CD4-positive, alpha-beta T cell (primary cell): ENCODE results near the gene RASL10A. TPM values are rescaled to one million over a fixed set of nuclear protein-coding genes. Genes with fewer than 3 reads are reported as not detected.

ENCODE experiments used
- ATAC-seq: fragments of 200-7000 bp; cut with Tn5 transposase; one replicate; pipeline ENCODE4 v1.10.0; 2022; ENCODE audit warnings: mild to moderate bottlenecking; ENCODE audit not compliant: poor library complexity
- CTCF ChIA-PET: fragments of 350-600 bp; sonication (Branson Sonifier 250); formaldehyde crosslinking; loops from one replicate; lab custom pipeline; 2021; ENCODE audit warnings: antibody characterized with exemption, inconsistent platforms; lab: Charles Lee
- POLR2A ChIA-PET: fragments of 350-600 bp; sonication (Branson Sonifier 250); formaldehyde crosslinking; loops from one replicate; lab custom pipeline; 2021; ENCODE audit warnings: antibody characterized with exemption, inconsistent platforms; lab: Charles Lee
- DNase-seq, 14 experiments: peaks; one replicate each; pipeline ENCODE4 v3.0.0-alpha.2; 2013 to 2020; ENCODE audit warnings: mixed read lengths in 2 of 14
- H3K27ac ChIP-seq, 2 donors: one replicate each; pipeline versions ENCODE4 v1.5.1 to v1.7.0; 2013; ENCODE audit warnings: low read length in 2 of 2, low read depth in 1 of 2, mild to moderate bottlenecking in 1 of 2
- H3K27me3 ChIP-seq, 2 experiments: 1 replicate in 1 of 2; 2 replicates in 1 of 2; pipeline versions ENCODE4 v1.6.1 to v1.7.0; 2013; ENCODE audit warnings: low read length in 2 of 2, control low read depth in 1 of 2, mild to moderate bottlenecking in 1 of 2, moderate library complexity in 1 of 2; ENCODE audit not compliant: insufficient read depth in 2 of 2, control insufficient read depth in 1 of 2
- H3K36me3 ChIP-seq: one replicate; pipeline ENCODE4 v1.6.1; 2013; ENCODE audit warnings: low read length, control low read depth; ENCODE audit not compliant: insufficient read depth
- H3K4me1 ChIP-seq: one replicate; pipeline ENCODE4 v1.6.1; 2013; ENCODE audit warnings: low read length, control low read depth; ENCODE audit not compliant: insufficient read depth
- H3K4me3 ChIP-seq: one replicate; pipeline ENCODE4 v1.5.1; 2013; ENCODE audit warnings: mild to moderate bottlenecking, low read length, moderate library complexity
- H3K9me3 ChIP-seq, 2 experiments: 1 replicate in 1 of 2; 2 replicates in 1 of 2; pipeline versions ENCODE4 v1.6.1 to v1.7.0; 2013; ENCODE audit warnings: low read length in 2 of 2, mild to moderate bottlenecking in 2 of 2, control low read depth in 1 of 2, moderate library complexity in 1 of 2; ENCODE audit not compliant: control insufficient read depth in 1 of 2, insufficient read depth in 1 of 2
- H3K27ac Mint-ChIP-seq: one replicate; pipeline ENCODE4 v1.8.0; 2020; ENCODE audit warnings: mixed read lengths
- H3K27me3 Mint-ChIP-seq: one replicate; pipeline ENCODE4 v1.8.0; 2021; ENCODE audit warnings: mixed read lengths
- H3K36me3 Mint-ChIP-seq: one replicate; pipeline ENCODE4 v1.8.0; 2021; ENCODE audit warnings: low read depth, mixed read lengths
- H3K4me1 Mint-ChIP-seq: one replicate; pipeline ENCODE4 v1.8.0; 2021; ENCODE audit warnings: low read depth, mixed read lengths
- H3K4me3 Mint-ChIP-seq: one replicate; pipeline ENCODE4 v1.8.0; 2020; ENCODE audit warnings: mild to moderate bottlenecking, mixed read lengths
- H3K9me3 Mint-ChIP-seq: one replicate; pipeline ENCODE4 v1.8.0; 2020; ENCODE audit warnings: mixed read lengths
- CTCF ChIP-seq: fragments of 200-600 bp; IDR thresholded peaks from one replicate; pipeline ENCODE4 v1.8.0; 2022; ENCODE audit warnings: antibody characterized with exemption, mild to moderate bottlenecking
- intact Hi-C, 2 experiments: fragments of 100-400 bp; cut with DNase I in 1 of 2; cut with micrococcal nuclease in 1 of 2; formaldehyde crosslinking; loops; one replicate each; pipeline versions ENCODE4 v1.15.1 to v1.9.0; 2023 to 2025; cut with DNase I, micrococcal nuclease
- total RNA-seq, 174 experiments: library from RNA in 2 of 174; stranded (reverse) in 2 of 174; gene quantifications; one replicate each; pipeline ENCODE4 v1.2.3 and lab custom pipeline; 2021 to 2026

The RASL10A gene
- total RNA-seq, 2 experiments from 2014 or later = 0.30 to 0.36 TPM

GRCh38 chr22:29331658-29332300 is 16.3 kb upstream of the RASL10A start:
- no peak overlapping the region for H3K4me3 Mint-ChIP-seq
- no peaks in the 10 kb centered on the region for H3K27me3 Mint-ChIP-seq
- intact Hi-C loops = no loop called here
- ChIA-PET CTCF (no interaction called here), POLR2A (no interaction called here)
- no peaks in the 10 kb centered on the region for H3K4me1 ChIP-seq
- no peaks in the 10 kb centered on the region for H3K9me3 ChIP-seq
- H3K4me1 Mint-ChIP-seq = no peaks in the 10 kb centered on the region
- no peak for ATAC-seq
- DNase-seq = no peak
- no peaks in the 10 kb centered on the region for H3K27me3 ChIP-seq
- peaks cover 65% of the 10 kb centered on the region for H3K36me3 ChIP-seq
- peaks cover 55% of the 10 kb centered on the region for H3K36me3 Mint-ChIP-seq
- H3K27ac ChIP-seq = no peak overlapping the region
- H3K9me3 Mint-ChIP-seq = no peaks in the 10 kb centered on the region
- TF ChIP-seq CTCF = no peak
- no peak overlapping the region for H3K4me3 ChIP-seq
- no peak overlapping the region for H3K27ac Mint-ChIP-seq

- no peak for ATAC-seq
- H3K36me3 Mint-ChIP-seq = peaks cover 54% of the 10 kb centered on the region
- DNase-seq = no peak
Observed at GRCh38 chr22:29331213-29331612, 15.7 kb upstream of the RASL10A start.

GRCh38 chr22:29330753-29331152 is 15.3 kb upstream of the RASL10A start:
- no peak for TF ChIP-seq CTCF
- POLR2A ChIA-PET = no interaction called here
- Mint-ChIP-seq H3K4me3 (no peak overlapping the region), H3K27me3 (no peaks in the 10 kb centered on the region), H3K4me1 (no peaks in the 10 kb centered on the region), H3K36me3 (peaks cover 49% of the 10 kb centered on the region), H3K9me3 (no peaks in the 10 kb centered on the region), H3K27ac (no peak overlapping the region)
- Histone ChIP-seq H3K4me3 (no peak overlapping the region), H3K36me3 (peaks cover 63% of the 10 kb centered on the region), H3K4me1 (no peaks in the 10 kb centered on the region), H3K27ac (no peak overlapping the region), H3K27me3 (no peaks in the 10 kb centered on the region), H3K9me3 (no peaks in the 10 kb centered on the region)
- intact Hi-C loops = no loop called here
- no peak for DNase-seq
- ATAC-seq = no peak
- CTCF ChIA-PET = no interaction called here

More at GRCh38 chr22:29331213-29331612, 15.7 kb upstream of the RASL10A start:
- ChIA-PET POLR2A (no interaction called here), CTCF (no interaction called here)
- H3K4me1 Mint-ChIP-seq = no peaks in the 10 kb centered on the region
- Histone ChIP-seq H3K27me3 (no peaks in the 10 kb centered on the region), H3K36me3 (peaks cover 64% of the 10 kb centered on the region), H3K9me3 (no peaks in the 10 kb centered on the region), H3K4me1 (no peaks in the 10 kb centered on the region), H3K4me3 (no peak overlapping the region), H3K27ac (no peak overlapping the region)
- intact Hi-C loops = no loop called here
- no peak overlapping the region for H3K27ac Mint-ChIP-seq
- H3K4me3 Mint-ChIP-seq = no peak overlapping the region
- TF ChIP-seq CTCF = no peak
- H3K27me3 Mint-ChIP-seq = no peaks in the 10 kb centered on the region
- no peaks in the 10 kb centered on the region for H3K9me3 Mint-ChIP-seq
